ENCODE data around the gene DENND1A.

- no peak for TF ChIP-seq HNF4G (IDR thresholded peaks at IDR 0.05)
- no peak for TF ChIP-seq CTCF (IDR thresholded peaks at IDR 0.05; ENCODE audit: low read depth, low read length, missing input control)
- TF ChIP-seq MAX (IDR thresholded peaks at IDR 0.05), result no peak
- TF ChIP-seq REST (IDR thresholded peaks at IDR 0.05), result no peak
- TF ChIP-seq ATF3 (IDR thresholded peaks at IDR 0.05), result no peak
- TF ChIP-seq GABPA (IDR thresholded peaks at IDR 0.05 in 1 of 2, conservative IDR thresholded peaks at IDR 0.05 in 1 of 2), result no peak
These were observed 449.8 kb downstream of the DENND1A start for GRCh38 chr9:123480096-123480495.
